Calu3 (cell line): ENCODE results near the gene GCH1. TPM values are rescaled to one million over a fixed set of nuclear protein-coding genes. Genes with fewer than 3 reads are reported as not detected.

ENCODE experiments used
- Bru-seq: library from RNA; stranded (reverse); fragments of 400-500 nt; gene quantifications from one replicate; lab custom pipeline; 2021; lab: Mats Ljungman, UMichigan
- BruChase-seq, 2 experiments: library from RNA; stranded (reverse); fragments of 400-500 nt; gene quantifications; one replicate each; lab custom pipeline; 2021; lab: Mats Ljungman, UMichigan
- BruUV-seq: library from RNA; stranded (reverse); fragments of 400-500 nt; replicated peaks from 2 replicates; lab custom pipeline; 2021; lab: Mats Ljungman, UMichigan
- CTCF ChIA-PET: fragments of 300-600 bp; sonication (Branson Sonifier 250); formaldehyde crosslinking; loops from one replicate; lab custom pipeline; 2022; ENCODE audit warnings: antibody characterized with exemption; lab: Charles Lee
- DNase-seq: peaks from one replicate; pipeline ENCODE4 v3.0.0; 2022
- H3K27ac Mint-ChIP-seq: one replicate; pipeline ENCODE4 v1.8.0; 2022; ENCODE audit warnings: mixed read lengths; ENCODE audit not compliant: unreplicated experiment
- H3K27me3 Mint-ChIP-seq: one replicate; pipeline ENCODE4 v1.8.0; 2022; ENCODE audit warnings: mixed read lengths; ENCODE audit not compliant: unreplicated experiment
- H3K36me3 Mint-ChIP-seq: one replicate; pipeline ENCODE4 v1.8.0; 2022; ENCODE audit warnings: mild to moderate bottlenecking, moderate library complexity, mixed read lengths; ENCODE audit not compliant: insufficient read depth, unreplicated experiment
- H3K4me1 Mint-ChIP-seq: one replicate; pipeline ENCODE4 v1.8.0; 2022; ENCODE audit warnings: mild to moderate bottlenecking, low read depth, mixed read lengths; ENCODE audit not compliant: unreplicated experiment
- H3K4me3 Mint-ChIP-seq: one replicate; pipeline ENCODE4 v1.8.0; 2022; ENCODE audit warnings: mild to moderate bottlenecking, low read depth, moderate library complexity, mixed read lengths; ENCODE audit not compliant: unreplicated experiment
- H3K9me3 Mint-ChIP-seq: one replicate; pipeline ENCODE4 v1.8.0; 2022; ENCODE audit warnings: low read depth, mixed read lengths; ENCODE audit not compliant: unreplicated experiment
- CTCF ChIP-seq: fragments of 200-600 bp; IDR thresholded peaks from one replicate; pipeline ENCODE4 v1.8.0; 2022; ENCODE audit warnings: antibody characterized with exemption; ENCODE audit not compliant: unreplicated experiment
- intact Hi-C: fragments of 100-400 bp; cut with micrococcal nuclease; formaldehyde crosslinking; loops from one replicate; pipeline ENCODE4 v1.10.0; 2022; ENCODE audit not compliant: unreplicated experiment
- long read RNA-seq: library from polyadenylated mRNA; stranded (forward); transcript quantifications from one replicate; pipeline ENCODE4 v2.0.0, GENCODE V29; 2022
- total RNA-seq: library from RNA; stranded (reverse); gene quantifications from 2 replicates; pipeline ENCODE4 v1.2.3, GENCODE V29; 2022

Gene GCH1, protein sequence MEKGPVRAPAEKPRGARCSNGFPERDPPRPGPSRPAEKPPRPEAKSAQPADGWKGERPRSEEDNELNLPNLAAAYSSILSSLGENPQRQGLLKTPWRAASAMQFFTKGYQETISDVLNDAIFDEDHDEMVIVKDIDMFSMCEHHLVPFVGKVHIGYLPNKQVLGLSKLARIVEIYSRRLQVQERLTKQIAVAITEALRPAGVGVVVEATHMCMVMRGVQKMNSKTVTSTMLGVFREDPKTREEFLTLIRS
- total RNA-seq (6.8 and 8.0 TPM in 2 replicates), Bru-seq, nascent RNA (percentile 53 among the genes with signal in this experiment), BruChase-seq, experiment 1, labeled RNA remaining after a 6-hour chase (percentile 46 among the genes with signal in this experiment), BruChase-seq, experiment 2, labeled RNA remaining after a 2-hour chase (percentile 47 among the genes with signal in this experiment)
- long read RNA-seq, partial matches to known transcripts = 0 of 5 reads
- long read RNA-seq, other reads (novel, unspliced or antisense) = 3 of 5 reads

DNA sequence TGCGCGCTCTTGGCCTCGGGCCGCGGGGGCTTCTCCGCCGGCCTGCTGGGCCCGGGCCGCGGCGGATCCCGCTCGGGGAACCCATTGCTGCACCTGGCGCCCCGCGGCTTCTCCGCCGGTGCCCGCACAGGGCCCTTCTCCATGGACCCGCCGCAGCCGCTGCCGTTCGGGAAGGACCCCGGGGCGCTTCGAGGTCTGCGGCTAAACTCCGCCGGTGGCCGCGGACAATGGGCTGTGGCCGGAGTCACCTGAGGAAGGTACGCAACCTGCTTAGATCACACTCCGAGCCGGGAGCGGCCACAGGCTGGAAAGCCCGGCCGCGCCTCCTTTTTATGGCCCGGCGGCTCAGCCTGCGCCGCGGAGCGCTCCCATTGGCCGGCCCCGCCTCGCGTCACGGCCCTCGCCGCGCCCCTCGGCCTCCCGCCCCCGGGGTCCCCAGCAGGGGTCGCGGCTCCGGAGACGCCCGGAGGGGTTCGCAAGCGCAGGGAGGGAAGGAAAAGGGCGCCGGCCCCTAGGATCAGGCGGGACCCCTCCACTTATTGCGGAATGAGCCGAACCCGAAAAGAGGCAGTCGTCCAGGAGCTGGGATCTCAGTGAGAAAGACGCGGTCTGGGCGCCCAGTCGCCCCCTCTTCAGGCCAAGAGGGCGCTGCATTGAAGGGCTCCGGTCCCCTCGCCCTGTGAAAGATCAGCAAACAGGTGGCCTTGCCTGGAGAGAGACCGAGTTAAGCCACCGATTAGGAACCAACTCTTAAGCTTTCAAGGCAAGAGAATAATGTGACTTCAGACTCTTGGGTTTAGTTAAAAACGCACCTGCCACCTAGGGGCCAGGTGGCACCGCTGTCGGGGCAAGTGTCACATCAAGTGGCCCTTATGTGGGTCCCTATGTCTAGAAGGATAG is at the start of gene GCH1:
GCH1 (minus strand) TSS at position 306 of the 900 bp plus-strand sequence; CDS start at position 143, 163 bp downstream.
- Mint-ChIP-seq H3K27me3 (no peaks in the 10 kb centered on the region), H3K4me1 (no peaks in the 10 kb centered on the region), H3K4me3 (peak within 1 kb of the TSS; percentile 75), H3K9me3 (no peaks in the 10 kb centered on the region), H3K27ac (peak within 1 kb of the TSS; percentile 33), H3K36me3 (peaks cover 23% of the 10 kb centered on the region)
- TF ChIP-seq CTCF = peak; percentile 66
- no TSS peak for BruUV-seq
- intact Hi-C loops = loop anchor here (5.0 kb wide), 1 partner anchor 95 kb away; no protein-coding TSS in a partner anchor
- DNase-seq = peak; percentile 84
- CTCF ChIA-PET = interaction anchor here (0.6 to 0.7 kb wide), 2 partner anchors 33 to 258 kb away, joined by 3 read pairs; no protein-coding TSS in a partner anchor

DNA sequence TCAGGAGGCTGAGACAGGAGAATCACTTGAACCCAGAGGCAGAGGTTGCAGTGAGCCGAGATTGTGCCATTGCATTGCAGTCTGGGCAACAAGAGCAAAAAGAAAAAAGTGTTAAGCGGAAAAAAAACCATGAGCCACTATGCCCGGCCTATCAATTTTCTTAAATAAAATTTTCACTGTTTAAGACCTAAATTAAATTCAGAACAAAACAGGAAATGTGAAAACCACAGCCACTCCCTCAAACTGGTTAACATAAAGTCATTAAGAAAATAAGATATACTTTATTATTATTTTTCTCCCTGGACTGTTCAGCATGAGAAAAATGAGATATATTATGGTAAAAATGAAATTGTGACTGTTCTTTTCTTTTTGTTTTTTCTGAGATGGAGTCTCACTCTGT is 44.6 kb upstream of the GCH1 start:
- H3K9me3 Mint-ChIP-seq = peaks cover 2% of the 10 kb centered on the region
- BruUV-seq = no TSS peak
- DNase-seq = no peak
- H3K27ac Mint-ChIP-seq = no peak overlapping the region
- no peaks in the 10 kb centered on the region for H3K27me3 Mint-ChIP-seq
- no peaks in the 10 kb centered on the region for H3K4me1 Mint-ChIP-seq
- no peak overlapping the region for H3K4me3 Mint-ChIP-seq
- TF ChIP-seq CTCF = no peak
- CTCF ChIA-PET = no interaction called here
- H3K36me3 Mint-ChIP-seq = no peaks in the 10 kb centered on the region
- intact Hi-C loops = no loop called here

DNA sequence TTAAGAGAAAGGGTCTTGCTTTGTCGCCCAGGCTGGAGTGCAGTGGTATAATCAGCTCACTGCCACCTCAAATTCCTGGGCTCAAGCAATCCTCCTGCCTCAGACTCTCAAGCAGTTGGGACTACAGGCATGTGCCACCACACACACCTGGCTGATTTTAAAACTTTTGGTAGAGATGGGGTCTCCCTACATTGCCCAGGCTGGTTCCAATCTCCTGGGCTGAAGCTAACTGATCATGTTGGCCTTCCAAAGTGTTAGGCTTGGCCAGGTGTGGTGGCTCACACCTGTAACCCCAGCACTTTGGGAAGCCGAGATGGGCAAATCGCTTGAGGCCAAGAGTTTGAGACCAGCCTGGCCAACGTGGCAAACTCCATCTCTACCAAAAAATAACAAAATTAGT is 43.9 kb upstream of the GCH1 start:
- Mint-ChIP-seq H3K27ac (no peak overlapping the region), H3K9me3 (peaks cover 2% of the 10 kb centered on the region), H3K36me3 (no peaks in the 10 kb centered on the region), H3K27me3 (no peaks in the 10 kb centered on the region), H3K4me1 (no peaks in the 10 kb centered on the region), H3K4me3 (no peak overlapping the region)
- intact Hi-C loops = no loop called here
- CTCF ChIA-PET = no interaction called here
- TF ChIP-seq CTCF = no peak
- DNase-seq = no peak
- no TSS peak for BruUV-seq

DNA sequence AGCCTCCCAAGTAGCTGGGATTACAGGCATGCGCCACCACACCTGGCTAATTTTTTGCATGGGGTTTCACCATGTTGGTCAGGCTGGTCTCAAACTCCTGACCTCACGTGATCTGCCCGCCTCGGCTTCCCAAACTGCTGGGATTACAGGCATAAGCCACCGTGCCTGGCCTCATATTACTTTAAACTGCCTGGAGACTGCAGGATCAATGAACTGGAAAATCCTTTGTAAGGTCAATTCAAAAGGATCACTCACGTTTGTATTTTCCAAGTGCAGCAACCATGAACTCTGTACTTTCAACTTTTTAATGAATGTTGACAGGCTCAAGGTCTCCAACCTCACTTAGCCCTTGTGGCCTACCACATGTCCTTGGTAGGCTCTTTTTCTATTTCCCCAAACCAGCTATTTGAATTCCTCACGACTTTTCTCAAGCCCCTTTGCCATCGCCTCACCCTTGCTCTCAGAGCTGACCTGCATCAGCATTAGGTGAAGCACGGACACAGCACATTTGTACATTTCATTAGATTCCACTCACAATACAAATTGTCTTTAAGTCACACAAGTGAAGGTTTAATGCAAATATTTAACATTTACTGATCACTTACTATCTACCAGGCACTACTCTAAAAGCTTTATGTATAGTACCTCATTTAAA is 42.2 kb upstream of the GCH1 start:
- no peak overlapping the region for H3K27ac Mint-ChIP-seq
- DNase-seq = no peak
- no TSS peak for BruUV-seq
- H3K27me3 Mint-ChIP-seq = no peaks in the 10 kb centered on the region
- CTCF ChIA-PET = interaction anchor here (0.5 kb wide), 1 partner anchor 982 kb away, joined by 3 read pairs; no protein-coding TSS in a partner anchor
- no peaks in the 10 kb centered on the region for H3K36me3 Mint-ChIP-seq
- no peak for TF ChIP-seq CTCF
- no peaks in the 10 kb centered on the region for H3K4me1 Mint-ChIP-seq
- intact Hi-C loops = no loop called here
- H3K9me3 Mint-ChIP-seq = peaks cover 2% of the 10 kb centered on the region
- H3K4me3 Mint-ChIP-seq = no peak overlapping the region
